Ecto neural progenitor cell (in vitro differentiated cells): ENCODE measurements around the gene ULK4.

Experiments
- DNase-seq: peaks from one replicate; pipeline ENCODE4 v3.0.0-alpha.2; 2018; ENCODE audit warnings: low spot score

Gene ULK4

GRCh38 chr3:41357271-41357670 lies 604.6 kb downstream of the ULK4 start:
- no peak for DNase-seq

- DNase-seq, result no peak
These were observed 605.1 kb downstream of the ULK4 start for GRCh38 chr3:41356775-41357174.

GRCh38 chr3:41352510-41352909 lies 609.4 kb downstream of the ULK4 start:
- DNase-seq, result no peak

- no peak for DNase-seq
These were observed 611.5 kb downstream of the ULK4 start for GRCh38 chr3:41350441-41350840.

GRCh38 chr3:41348401-41348800 lies 613.5 kb downstream of the ULK4 start:
- no peak for DNase-seq

GRCh38 chr3:41346698-41347270 lies 615.1 kb downstream of the ULK4 start:
- DNase-seq, result no peak

- DNase-seq, result no peak
These were observed 616.1 kb downstream of the ULK4 start for GRCh38 chr3:41345788-41346187.

GRCh38 chr3:41339758-41340157 lies 622.1 kb downstream of the ULK4 start:
- no peak for DNase-seq

GRCh38 chr3:41338276-41338675 lies 623.6 kb downstream of the ULK4 start:
- no peak for DNase-seq

- DNase-seq, result no peak
These were observed 627.5 kb downstream of the ULK4 start for GRCh38 chr3:41334426-41334825.

- no peak for DNase-seq
These were observed 630.9 kb downstream of the ULK4 start for GRCh38 chr3:41331041-41331440.

- no peak for DNase-seq
These were observed 631.4 kb downstream of the ULK4 start for GRCh38 chr3:41330465-41330864.

- no peak for DNase-seq
These were observed 632.0 kb downstream of the ULK4 start for GRCh38 chr3:41329881-41330280.

GRCh38 chr3:41328926-41329325 lies 633.0 kb downstream of the ULK4 start:
- no peak for DNase-seq

GRCh38 chr3:41327718-41328117 lies 634.2 kb downstream of the ULK4 start:
- DNase-seq, result no peak

GRCh38 chr3:41324156-41324475 lies 637.8 kb downstream of the ULK4 start:
- DNase-seq, result no peak

GRCh38 chr3:41323467-41324155 lies 638.3 kb downstream of the ULK4 start:
- DNase-seq, result no peak

- DNase-seq, result no peak
These were observed 640.3 kb downstream of the ULK4 start for GRCh38 chr3:41321642-41321980.

GRCh38 chr3:41320953-41321641 lies 640.8 kb downstream of the ULK4 start:
- no peak for DNase-seq

- no peak for DNase-seq
These were observed 643.4 kb downstream of the ULK4 start for GRCh38 chr3:41318520-41318919.

- DNase-seq, result no peak
These were observed 644.2 kb downstream of the ULK4 start for GRCh38 chr3:41317718-41318117.

- no peak for DNase-seq
These were observed 644.6 kb downstream of the ULK4 start for GRCh38 chr3:41317298-41317697.

GRCh38 chr3:41315126-41315525 lies 646.8 kb downstream of the ULK4 start:
- no peak for DNase-seq

GRCh38 chr3:41308119-41308518 lies 653.8 kb downstream of the ULK4 start:
- no peak for DNase-seq
